ENCODE results near the gene MAP3K7.
"Not testable (repeated sequence)": the region's sequence is repeated elsewhere in the genome, so short reads cannot be mapped to it uniquely, and the experiment has no call there.

MAP3K7 gene

GRCh38 chr6:90583179-90583835, 3.6 kb downstream of the MAP3K7 start:
- no peak overlapping the region for H3K27ac ChIP-seq
- no peak overlapping the region for H3K4me3 ChIP-seq

- Histone ChIP-seq H3K27ac (no peak overlapping the region), H3K4me3 (no peak overlapping the region)
These were observed 5.7 kb downstream of the MAP3K7 start for GRCh38 chr6:90581146-90581545.

GRCh38 chr6:90578894-90579549, 7.8 kb downstream of the MAP3K7 start:
- H3K4me3 ChIP-seq: no peak overlapping the region
- no peak overlapping the region for H3K27ac ChIP-seq

GRCh38 chr6:90575267-90575666, 11.6 kb downstream of the MAP3K7 start:
- no peak overlapping the region for H3K27ac ChIP-seq
- no peak overlapping the region for H3K4me3 ChIP-seq

GRCh38 chr6:90574610-90575009, 12.3 kb downstream of the MAP3K7 start:
- H3K4me3 ChIP-seq: no peak overlapping the region
- H3K27ac ChIP-seq: no peak overlapping the region

- Histone ChIP-seq H3K4me3 (no peak overlapping the region), H3K27ac (no peak overlapping the region)
These were observed 13.2 kb downstream of the MAP3K7 start for GRCh38 chr6:90573624-90574023.

- no peak overlapping the region for H3K4me3 ChIP-seq
- H3K27ac ChIP-seq: no peak overlapping the region
These were observed 14.0 kb downstream of the MAP3K7 start for GRCh38 chr6:90572856-90573255.

GRCh38 chr6:90569223-90569622, 17.6 kb downstream of the MAP3K7 start:
- H3K4me3 ChIP-seq: no peak overlapping the region
- no peak overlapping the region for H3K27ac ChIP-seq

GRCh38 chr6:90567682-90568081, 19.2 kb downstream of the MAP3K7 start:
- not testable (repeated sequence) for H3K27ac ChIP-seq, H3K4me3 ChIP-seq

GRCh38 chr6:90562341-90562740, 24.5 kb downstream of the MAP3K7 start:
- not testable (repeated sequence) for H3K4me3 ChIP-seq, H3K27ac ChIP-seq

GRCh38 chr6:90559931-90560330, 26.9 kb downstream of the MAP3K7 start:
- no peak overlapping the region for H3K27ac ChIP-seq
- no peak overlapping the region for H3K4me3 ChIP-seq

GRCh38 chr6:90557006-90557405, 29.9 kb downstream of the MAP3K7 start:
- Histone ChIP-seq H3K4me3 (no peak overlapping the region), H3K27ac (no peak overlapping the region)

- H3K4me3 ChIP-seq: no peak overlapping the region
- no peak overlapping the region for H3K27ac ChIP-seq
These were observed 38.9 kb downstream of the MAP3K7 start for GRCh38 chr6:90547991-90548390.

- H3K4me3 ChIP-seq: no peak overlapping the region
These were observed 39.8 kb downstream of the MAP3K7 start for GRCh38 chr6:90547079-90547478.

GRCh38 chr6:90545448-90545847, 41.4 kb downstream of the MAP3K7 start:
- no peak overlapping the region for H3K27ac ChIP-seq

More at GRCh38 chr6:90547079-90547478, 39.8 kb downstream of the MAP3K7 start:
- H3K27ac ChIP-seq: no peak overlapping the region

GRCh38 chr6:90544741-90545140, 42.1 kb downstream of the MAP3K7 start:
- no peak overlapping the region for H3K27ac ChIP-seq
- H3K4me3 ChIP-seq: no peak overlapping the region

More at GRCh38 chr6:90545448-90545847, 41.4 kb downstream of the MAP3K7 start:
- no peak overlapping the region for H3K4me3 ChIP-seq

- no peak overlapping the region for H3K4me3 ChIP-seq
These were observed 42.8 kb downstream of the MAP3K7 start for GRCh38 chr6:90544081-90544480.

GRCh38 chr6:90541221-90541620, 45.7 kb downstream of the MAP3K7 start:
- Histone ChIP-seq H3K27ac (no peak overlapping the region), H3K4me3 (no peak overlapping the region)

More at GRCh38 chr6:90544081-90544480, 42.8 kb downstream of the MAP3K7 start:
- no peak overlapping the region for H3K27ac ChIP-seq

- H3K27ac ChIP-seq: no peak overlapping the region
- no peak overlapping the region for H3K4me3 ChIP-seq
These were observed 48.4 kb downstream of the MAP3K7 start for GRCh38 chr6:90538278-90539046.

- Histone ChIP-seq H3K27ac (no peak overlapping the region), H3K4me3 (no peak overlapping the region)
These were observed 49.1 kb downstream of the MAP3K7 start for GRCh38 chr6:90537723-90538258.

GRCh38 chr6:90537027-90537426, 49.8 kb downstream of the MAP3K7 start:
- no peak overlapping the region for H3K4me3 ChIP-seq

More at GRCh38 chr6:90537027-90537426, 49.8 kb downstream of the MAP3K7 start:
- H3K27ac ChIP-seq: no peak overlapping the region
